GM21423 (cell line): Measurements from ENCODE around the gene POC1B.

Experiments
- ATAC-seq: cut with Tn5 transposase; IDR thresholded peaks from one replicate; pipeline ENCODE4 v1.9.1; 2021; ENCODE audit warnings: mild to moderate bottlenecking, moderate library complexity; ENCODE audit not compliant: unreplicated experiment

POC1B gene

GRCh38 chr12:89539426-89540223 is 13.8 kb upstream of the POC1B start:
- ATAC-seq = no peak

GRCh38 chr12:89538897-89539296 is 13.1 kb upstream of the POC1B start:
- no peak for ATAC-seq

GRCh38 chr12:89537389-89537788 is 11.5 kb upstream of the POC1B start:
- ATAC-seq = no peak

- ATAC-seq = no peak
Observed at GRCh38 chr12:89529738-89530137, 3.9 kb upstream of the POC1B start.

- no peak for ATAC-seq
Observed at GRCh38 chr12:89528434-89528833, 2.6 kb upstream of the POC1B start.

GRCh38 chr12:89525305-89525823 is 483 bp downstream of the POC1B start:
- peak; percentile 27 for ATAC-seq

- ATAC-seq = peak; percentile 78
Observed at GRCh38 chr12:89524541-89525304, 1.1 kb downstream of the POC1B start, which contains the start of gene GALNT4. Gene GALNT4 (minus strand): TSS chr12:89524796. CDS start chr12:89524549, 247 bp downstream.

GRCh38 chr12:89523843-89524540 is 1.9 kb downstream of the POC1B start:
- ATAC-seq = no peak

GRCh38 chr12:89523393-89523792 is 2.5 kb downstream of the POC1B start:
- no peak for ATAC-seq

- no peak for ATAC-seq
Observed at GRCh38 chr12:89521364-89522223, 4.3 kb downstream of the POC1B start.

GRCh38 chr12:89517720-89518119 is 8.1 kb downstream of the POC1B start:
- no peak for ATAC-seq

- no peak for ATAC-seq
Observed at GRCh38 chr12:89516633-89517032, 9.2 kb downstream of the POC1B start.

- peak; percentile 92 for ATAC-seq
Observed at GRCh38 chr12:89514751-89515150, 11.1 kb downstream of the POC1B start.

GRCh38 chr12:89513544-89513943 is 12.3 kb downstream of the POC1B start:
- no peak for ATAC-seq

- ATAC-seq = no peak
Observed at GRCh38 chr12:89507015-89507824, 18.6 kb downstream of the POC1B start.

- ATAC-seq = no peak
Observed at GRCh38 chr12:89506050-89506449, 19.8 kb downstream of the POC1B start.

GRCh38 chr12:89504560-89505346 is 21.1 kb downstream of the POC1B start:
- ATAC-seq = no peak

GRCh38 chr12:89501793-89502192 is 24.1 kb downstream of the POC1B start:
- no peak for ATAC-seq

- no peak for ATAC-seq
Observed at GRCh38 chr12:89499857-89500256, 26.0 kb downstream of the POC1B start.
